IPS DF 6.9 (cell line): ENCODE data around the gene GPR157.

Experiments
- DNase-seq: peaks from one replicate; pipeline ENCODE4 v3.0.0-alpha.2; 2013; ENCODE audit warnings: low read depth, low spot score
- H3K27ac ChIP-seq: one replicate; pipeline ENCODE4 v1.5.1; 2013; ENCODE audit warnings: low read length, control low read depth
- H3K27me3 ChIP-seq: 2 replicates; pipeline ENCODE4 v1.6.1; 2013; ENCODE audit warnings: mild to moderate bottlenecking, low read length; ENCODE audit not compliant: control insufficient read depth, insufficient read depth
- H3K36me3 ChIP-seq: 2 replicates; pipeline ENCODE4 v1.6.1; 2013; ENCODE audit warnings: low read length; ENCODE audit not compliant: control insufficient read depth, insufficient read depth
- H3K4me1 ChIP-seq: 2 replicates; pipeline ENCODE4 v1.6.1; 2013; ENCODE audit warnings: low read length; ENCODE audit not compliant: control insufficient read depth, insufficient read depth
- H3K4me3 ChIP-seq: 2 replicates; pipeline ENCODE4 v1.5.1; 2013; ENCODE audit warnings: mild to moderate bottlenecking, low read length
- H3K9me3 ChIP-seq: 2 replicates; pipeline ENCODE4 v1.6.1; 2013; ENCODE audit warnings: low read length, inconsistent platforms; ENCODE audit not compliant: control insufficient read depth, insufficient read depth
- WGBS: extraction: QIAGEN DNeasy Blood & Tissue Kit; methylation state at CpG from one replicate; pipeline ENCODE4 v1.1.7; 2013; ENCODE audit warnings: mixed read lengths, missing lambda C conversion rate; ENCODE audit not compliant: insufficient read length, insufficient coverage; 5-methylcytosine and 5-hydroxymethylcytosine counted together

GPR157 gene

DNA sequence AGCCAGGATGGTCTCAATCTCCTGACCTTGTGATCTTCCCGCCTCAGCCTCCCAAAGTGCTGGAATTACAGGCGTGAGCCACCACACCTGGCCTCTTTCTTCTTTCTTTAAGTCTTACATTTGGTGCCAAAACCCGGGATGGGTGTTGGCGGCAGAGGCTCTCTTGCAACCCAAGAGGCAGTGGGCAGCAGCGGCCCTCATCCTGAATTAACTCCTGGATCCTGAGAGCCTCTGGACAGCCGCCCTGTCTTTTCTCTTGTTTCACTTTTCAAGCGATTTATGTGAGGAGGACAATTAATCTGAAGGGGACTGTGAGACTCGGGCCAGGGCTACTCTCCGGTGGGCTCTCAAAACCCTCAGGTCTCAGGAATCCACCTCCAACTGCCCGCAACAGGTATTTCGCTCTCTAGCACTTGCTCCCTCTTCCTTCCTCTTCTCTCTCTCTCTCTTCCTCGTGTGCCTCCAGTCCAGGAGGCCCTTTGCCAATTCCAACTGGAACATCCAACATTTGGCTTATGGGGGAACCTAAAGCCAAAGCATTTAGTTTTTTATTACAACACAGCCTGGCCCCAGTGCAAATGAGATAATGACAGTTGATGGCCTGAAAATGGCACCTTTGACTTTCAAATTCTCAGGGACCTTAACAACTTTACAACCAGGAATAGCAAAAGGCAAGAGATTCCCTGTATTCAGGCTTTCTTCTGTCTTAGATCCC is 41.3 kb downstream of the GPR157 start:
- WGBS: no CpG with 5 or more reads among the region's 12 CpGs

DNA sequence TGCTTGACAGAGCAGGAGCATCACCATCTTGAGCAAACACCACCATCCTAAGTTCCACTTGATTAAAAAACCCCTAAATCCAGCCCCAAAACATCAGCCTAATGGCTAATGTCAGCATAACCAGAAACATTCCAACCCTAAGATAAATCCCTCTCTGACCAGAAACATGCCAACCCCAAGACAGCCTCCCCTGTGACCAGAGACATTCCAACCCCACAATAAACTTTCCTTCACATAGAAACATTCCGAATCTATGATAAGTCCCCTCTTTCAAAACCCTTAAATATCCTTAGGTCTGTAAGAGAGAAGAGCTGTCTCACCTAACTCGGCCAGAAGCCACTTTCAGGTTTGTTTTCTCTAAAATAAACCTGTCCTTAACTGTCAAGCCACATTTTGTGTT is 42.1 kb downstream of the GPR157 start:
- Histone ChIP-seq H3K27me3 (no peaks in the 10 kb centered on the region), H3K27ac (no peak overlapping the region), H3K4me3 (no peak overlapping the region), H3K4me1 (no peaks in the 10 kb centered on the region), H3K9me3 (peaks cover 1% of the 10 kb centered on the region; the same call in 1 of the 2 replicates), H3K36me3 (no peaks in the 10 kb centered on the region)
- WGBS: no CpG with 5 or more reads among the region's 2 CpGs
- no peak for DNase-seq

More for the DNA sequence above, 41.3 kb downstream of the GPR157 start:
- H3K27ac ChIP-seq: no peak overlapping the region
- no peaks in the 10 kb centered on the region for H3K27me3 ChIP-seq
- no peaks in the 10 kb centered on the region for H3K36me3 ChIP-seq
- no peak for DNase-seq
- no peak overlapping the region for H3K4me3 ChIP-seq
- peaks cover 1% of the 10 kb centered on the region; the same call in 1 of the 2 replicates for H3K9me3 ChIP-seq
- no peaks in the 10 kb centered on the region for H3K4me1 ChIP-seq

DNA sequence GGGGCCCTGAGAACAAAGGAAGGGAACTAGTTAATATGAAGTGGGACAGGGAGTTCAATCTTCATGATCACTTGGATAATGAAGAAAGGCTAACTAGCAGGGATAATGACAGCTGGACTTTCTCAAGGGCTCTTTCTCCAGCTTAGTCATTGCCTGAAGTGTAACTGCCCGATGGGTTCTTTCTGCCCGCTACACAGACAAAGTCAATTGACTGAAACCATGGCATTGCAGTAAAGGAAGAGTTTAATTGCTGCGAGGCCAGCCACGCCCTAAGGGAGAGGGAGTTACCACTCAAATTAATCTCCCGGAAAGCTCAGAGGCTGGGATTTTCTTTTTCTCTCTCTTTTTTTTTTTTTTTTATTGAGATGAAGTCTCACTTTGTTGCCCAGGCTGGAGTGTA is 42.9 kb downstream of the GPR157 start:
- DNase-seq: no peak
- Histone ChIP-seq H3K4me1 (no peaks in the 10 kb centered on the region), H3K27me3 (no peaks in the 10 kb centered on the region), H3K9me3 (peaks cover 1% of the 10 kb centered on the region; the same call in 1 of the 2 replicates), H3K4me3 (no peak overlapping the region), H3K36me3 (no peaks in the 10 kb centered on the region), H3K27ac (no peak overlapping the region)
- WGBS: no CpG with 5 or more reads among the region's 5 CpGs

DNA sequence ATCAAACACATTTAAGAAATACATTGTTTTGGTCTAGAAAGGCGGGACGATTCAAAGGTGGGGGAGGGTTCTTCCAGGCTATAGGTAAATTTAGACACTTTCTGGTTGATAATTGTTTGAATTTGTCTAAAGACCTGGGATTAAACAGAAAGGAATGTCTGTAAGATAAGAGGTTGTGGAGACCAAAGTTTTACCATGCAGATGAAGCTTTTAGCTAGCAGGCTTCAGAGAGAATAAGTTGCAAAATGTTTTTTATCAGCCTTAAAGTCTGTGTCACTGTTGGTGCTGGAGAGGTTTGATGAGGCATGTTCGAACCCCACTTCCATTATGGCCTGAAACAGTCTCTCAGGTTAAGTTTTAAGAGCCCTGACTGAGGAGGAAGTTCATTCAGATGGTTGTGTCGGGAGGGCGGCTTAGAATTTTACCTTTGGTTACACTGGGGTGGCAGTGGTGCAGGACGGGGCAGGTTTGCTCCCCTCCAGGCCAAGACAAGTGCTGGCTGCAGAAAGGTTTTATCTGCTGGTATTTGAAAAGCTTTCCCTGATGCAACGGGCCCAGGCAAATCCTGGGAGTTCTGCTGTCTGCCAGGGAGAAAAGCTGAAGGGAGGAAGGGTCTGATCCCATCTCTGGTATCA is 43.5 kb downstream of the GPR157 start:
- no CpG with 5 or more reads among the region's 7 CpGs for WGBS
- no peak overlapping the region for H3K27ac ChIP-seq

DNA sequence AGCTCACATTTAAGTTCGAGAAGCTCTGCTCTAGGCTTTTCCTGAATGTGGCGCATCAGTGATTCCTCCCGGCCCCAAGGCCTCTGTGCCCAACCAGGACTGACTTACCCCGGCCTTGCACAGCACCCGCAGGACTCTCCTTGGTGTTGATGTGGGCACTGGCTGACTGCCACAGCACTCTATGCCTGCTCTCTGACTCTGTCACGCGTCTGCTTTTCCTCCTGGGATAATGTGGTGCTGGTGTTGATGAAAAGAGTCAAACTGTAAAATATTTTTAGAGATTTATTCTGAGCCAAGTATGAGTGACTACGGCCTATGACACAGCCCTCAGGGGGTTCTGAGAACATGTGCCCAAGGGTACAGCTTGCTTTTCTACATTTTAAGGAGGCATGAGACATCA is 44.0 kb downstream of the GPR157 start:
- no peaks in the 10 kb centered on the region for H3K36me3 ChIP-seq
- H3K4me3 ChIP-seq: no peak overlapping the region
- no CpG with 5 or more reads among the region's 8 CpGs for WGBS
- no peaks in the 10 kb centered on the region for H3K27me3 ChIP-seq
- no peaks in the 10 kb centered on the region for H3K4me1 ChIP-seq
- H3K9me3 ChIP-seq: peaks cover 1% of the 10 kb centered on the region; the same call in 1 of the 2 replicates
- DNase-seq: no peak
- no peak overlapping the region for H3K27ac ChIP-seq

More for the DNA sequence above, 43.5 kb downstream of the GPR157 start:
- Histone ChIP-seq H3K4me1 (no peaks in the 10 kb centered on the region), H3K9me3 (peaks cover 1% of the 10 kb centered on the region; the same call in 1 of the 2 replicates), H3K4me3 (no peak overlapping the region), H3K27me3 (no peaks in the 10 kb centered on the region), H3K36me3 (no peaks in the 10 kb centered on the region)
- no peak for DNase-seq

DNA sequence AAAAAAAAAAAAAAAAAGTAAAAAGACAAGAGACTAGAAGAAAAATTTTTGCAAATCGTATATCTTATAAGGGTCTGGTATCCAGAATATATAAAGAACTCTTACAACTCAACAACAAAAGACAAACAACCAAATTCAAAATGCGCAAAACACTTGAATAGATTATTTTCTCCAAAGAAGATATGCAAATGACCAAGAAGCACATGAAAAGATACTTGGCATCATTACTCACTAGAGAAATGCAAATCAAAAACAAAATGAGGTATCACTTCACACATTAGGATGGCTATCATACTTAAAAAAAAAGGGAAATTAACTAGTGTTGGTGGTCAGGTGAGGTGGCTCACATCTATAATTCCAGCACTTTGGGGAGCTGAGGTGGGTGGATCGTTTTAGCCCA is 47.4 kb downstream of the GPR157 start:
- no peaks in the 10 kb centered on the region for H3K9me3 ChIP-seq
- no peak for DNase-seq
- WGBS: no CpG with 5 or more reads among the region's 3 CpGs
- H3K4me1 ChIP-seq: no peaks in the 10 kb centered on the region
- H3K27me3 ChIP-seq: no peaks in the 10 kb centered on the region
- no peaks in the 10 kb centered on the region for H3K36me3 ChIP-seq
- no peak overlapping the region for H3K4me3 ChIP-seq
- H3K27ac ChIP-seq: no peak overlapping the region

DNA sequence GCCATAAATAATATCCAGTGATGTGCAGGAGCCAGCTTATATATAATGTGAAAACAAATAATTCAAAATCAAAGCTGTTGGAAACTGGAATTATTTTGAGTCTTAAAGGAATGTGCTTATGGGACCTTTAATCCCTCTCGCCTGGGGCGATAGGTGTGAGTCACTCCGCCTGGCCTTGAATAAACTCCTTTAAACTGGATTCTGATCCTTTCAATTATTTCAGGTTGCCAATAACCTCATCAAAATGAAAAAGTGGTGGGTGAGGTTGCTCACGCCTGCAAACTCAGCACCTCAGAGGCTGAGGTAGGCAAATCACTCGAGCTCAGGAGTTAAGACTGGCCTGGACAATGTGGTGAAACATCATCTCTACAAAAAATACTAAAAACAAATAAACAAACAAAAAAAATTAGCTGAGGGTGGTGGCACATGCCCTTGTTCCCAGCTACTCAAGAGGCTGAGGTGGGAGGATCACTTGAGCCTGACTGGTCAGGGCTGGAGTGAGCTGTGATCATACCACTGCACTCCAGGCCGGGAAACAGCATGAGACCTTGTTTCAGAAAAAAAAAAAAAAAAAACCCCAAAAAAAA is 48.1 kb downstream of the GPR157 start:
- Histone ChIP-seq H3K9me3 (no peaks in the 10 kb centered on the region), H3K27me3 (no peaks in the 10 kb centered on the region), H3K36me3 (no peaks in the 10 kb centered on the region), H3K4me1 (no peaks in the 10 kb centered on the region), H3K4me3 (no peak overlapping the region), H3K27ac (no peak overlapping the region)
- no peak for DNase-seq
- WGBS: no CpG with 5 or more reads among the region's 6 CpGs

DNA sequence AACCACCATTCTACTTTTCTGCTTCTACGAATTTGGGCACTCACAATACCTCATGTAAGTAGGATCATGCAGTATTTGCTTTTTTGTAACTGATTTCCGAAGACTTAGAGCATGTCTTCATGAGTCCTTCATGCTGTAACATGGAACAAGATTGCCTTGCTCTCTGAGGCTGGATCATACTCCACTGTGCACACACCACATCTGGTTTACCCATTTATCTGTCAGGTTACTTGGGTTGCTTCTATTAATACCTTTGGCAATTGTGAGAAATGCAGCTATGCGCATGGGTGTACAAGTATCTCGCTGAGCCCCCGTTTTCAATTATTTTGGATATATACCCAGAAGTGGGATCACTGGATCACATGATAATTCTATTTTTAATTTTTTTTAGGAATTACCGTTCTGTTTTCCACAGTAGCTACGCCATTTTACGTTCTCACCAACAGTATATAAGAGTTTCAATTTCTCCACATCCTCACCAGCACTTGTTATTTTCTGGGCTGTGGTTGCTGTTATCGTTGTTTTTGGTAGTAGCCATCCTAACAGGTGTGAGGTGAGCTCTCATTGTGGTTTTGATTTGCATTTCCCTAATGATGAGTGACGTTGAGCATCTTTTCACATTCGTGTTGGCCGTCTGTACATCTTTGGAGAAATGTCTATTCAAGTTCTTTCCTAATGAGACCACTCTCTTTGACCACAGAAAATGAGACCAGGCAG is 48.8 kb downstream of the GPR157 start:
- no CpG with 5 or more reads among the region's 12 CpGs for WGBS
- H3K27me3 ChIP-seq: no peaks in the 10 kb centered on the region
- no peaks in the 10 kb centered on the region for H3K36me3 ChIP-seq
- no peak for DNase-seq
- H3K27ac ChIP-seq: no peak overlapping the region
- no peaks in the 10 kb centered on the region for H3K4me1 ChIP-seq
- H3K9me3 ChIP-seq: no peaks in the 10 kb centered on the region
- no peak overlapping the region for H3K4me3 ChIP-seq

DNA sequence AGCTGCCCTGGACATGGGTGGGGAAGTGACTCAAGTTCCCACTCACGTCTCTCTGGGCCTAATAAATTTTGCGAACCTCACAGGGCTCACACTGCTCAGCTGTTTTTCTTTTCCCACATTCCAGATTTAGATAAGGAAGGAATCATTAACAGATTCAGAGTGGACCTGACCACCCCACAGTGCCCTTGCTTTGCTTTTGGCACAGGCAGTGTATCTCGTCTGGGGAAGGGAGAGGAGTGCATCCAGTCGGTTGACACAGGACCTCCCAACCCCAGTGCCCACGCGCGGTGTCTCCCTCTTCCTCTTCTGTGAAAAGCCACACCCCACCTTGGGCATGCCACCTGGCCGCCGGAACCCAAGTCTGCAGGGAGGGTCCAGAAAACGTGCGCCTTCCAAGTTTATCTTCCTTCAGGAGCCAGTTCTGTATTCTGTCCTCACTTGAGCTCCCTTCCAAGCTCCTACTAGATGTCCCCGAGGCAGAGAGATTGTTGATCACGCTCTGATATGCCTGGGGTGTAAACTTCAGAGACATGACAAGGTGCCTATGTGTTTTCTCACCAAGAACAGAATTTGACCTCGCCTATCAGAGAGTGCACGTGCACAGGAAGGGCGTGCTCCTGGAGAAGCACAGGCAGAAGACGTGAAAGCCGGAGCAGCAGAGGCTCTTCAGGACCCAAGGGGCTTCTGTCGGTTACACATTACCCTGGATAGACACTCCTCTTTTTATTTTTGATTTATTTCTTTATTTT is 50.0 kb downstream of the GPR157 start:
- WGBS: no CpG with 5 or more reads among the region's 19 CpGs
- DNase-seq: no peak
- Histone ChIP-seq H3K4me1 (no peaks in the 10 kb centered on the region), H3K27ac (no peak overlapping the region), H3K27me3 (no peaks in the 10 kb centered on the region), H3K36me3 (no peaks in the 10 kb centered on the region), H3K4me3 (no peak overlapping the region), H3K9me3 (no peaks in the 10 kb centered on the region)
